ENCODE measurements around the gene QRICH1.
A peak's percentile ranks its signal among the peaks of the same experiment; 100 is the strongest.

The QRICH1 gene, protein sequence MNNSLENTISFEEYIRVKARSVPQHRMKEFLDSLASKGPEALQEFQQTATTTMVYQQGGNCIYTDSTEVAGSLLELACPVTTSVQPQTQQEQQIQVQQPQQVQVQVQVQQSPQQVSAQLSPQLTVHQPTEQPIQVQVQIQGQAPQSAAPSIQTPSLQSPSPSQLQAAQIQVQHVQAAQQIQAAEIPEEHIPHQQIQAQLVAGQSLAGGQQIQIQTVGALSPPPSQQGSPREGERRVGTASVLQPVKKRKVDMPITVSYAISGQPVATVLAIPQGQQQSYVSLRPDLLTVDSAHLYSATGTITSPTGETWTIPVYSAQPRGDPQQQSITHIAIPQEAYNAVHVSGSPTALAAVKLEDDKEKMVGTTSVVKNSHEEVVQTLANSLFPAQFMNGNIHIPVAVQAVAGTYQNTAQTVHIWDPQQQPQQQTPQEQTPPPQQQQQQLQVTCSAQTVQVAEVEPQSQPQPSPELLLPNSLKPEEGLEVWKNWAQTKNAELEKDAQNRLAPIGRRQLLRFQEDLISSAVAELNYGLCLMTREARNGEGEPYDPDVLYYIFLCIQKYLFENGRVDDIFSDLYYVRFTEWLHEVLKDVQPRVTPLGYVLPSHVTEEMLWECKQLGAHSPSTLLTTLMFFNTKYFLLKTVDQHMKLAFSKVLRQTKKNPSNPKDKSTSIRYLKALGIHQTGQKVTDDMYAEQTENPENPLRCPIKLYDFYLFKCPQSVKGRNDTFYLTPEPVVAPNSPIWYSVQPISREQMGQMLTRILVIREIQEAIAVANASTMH

GRCh38 chr3:49093853-49094767, at the start of gene QRICH1:
QRICH1 (minus strand) TSS chr3:49094071; CDS start chr3:49077017, 17,054 bp downstream.
- DNase-seq (ENCODE audit: low spot score): peak; percentile 98

- DNase-seq (ENCODE audit: low spot score): no peak
Observed at GRCh38 chr3:49140080-49140479, 46.2 kb upstream of the QRICH1 start.

GRCh38 chr3:49135499-49135898, 41.6 kb upstream of the QRICH1 start:
- DNase-seq (ENCODE audit: low spot score): no peak

DNA sequence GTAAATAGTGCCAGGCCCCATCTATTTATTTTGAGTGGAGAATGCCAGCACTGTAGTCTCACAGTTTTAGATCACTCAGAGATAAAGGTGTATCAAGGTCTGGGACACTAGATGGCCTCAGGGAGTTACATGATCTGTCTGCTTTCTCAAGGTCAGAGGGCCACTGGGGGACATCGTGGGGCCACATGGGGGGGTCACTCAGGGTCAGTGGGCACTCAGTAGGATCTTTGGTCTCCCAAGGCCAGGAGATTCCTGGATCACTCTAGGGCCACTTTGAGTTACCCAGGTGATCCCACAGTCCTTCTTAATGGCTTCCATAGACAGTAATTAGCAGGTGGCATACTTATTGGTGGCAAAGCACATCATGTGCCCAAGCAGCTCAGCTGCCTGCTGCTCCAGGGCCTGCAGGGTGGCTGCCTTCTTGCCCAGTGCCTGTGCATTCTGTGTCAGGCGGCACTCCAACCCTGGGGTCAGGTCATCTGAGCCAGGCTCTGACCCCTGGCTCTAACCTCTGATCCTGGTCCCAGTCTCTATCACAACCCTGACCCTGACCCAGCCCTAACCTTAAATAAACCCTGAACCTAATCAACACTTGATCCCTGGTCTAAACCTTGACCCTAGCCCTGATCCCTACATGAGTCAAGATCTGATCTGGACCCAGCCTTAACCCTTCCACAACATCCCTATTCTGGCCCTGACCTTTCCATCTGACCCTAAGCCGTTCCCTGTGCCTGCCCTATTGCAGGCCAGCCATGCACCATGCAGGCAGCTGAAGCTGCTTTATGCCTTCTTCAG, 40.8 kb upstream of the QRICH1 start:
- no peak for DNase-seq (ENCODE audit: low spot score)

DNA sequence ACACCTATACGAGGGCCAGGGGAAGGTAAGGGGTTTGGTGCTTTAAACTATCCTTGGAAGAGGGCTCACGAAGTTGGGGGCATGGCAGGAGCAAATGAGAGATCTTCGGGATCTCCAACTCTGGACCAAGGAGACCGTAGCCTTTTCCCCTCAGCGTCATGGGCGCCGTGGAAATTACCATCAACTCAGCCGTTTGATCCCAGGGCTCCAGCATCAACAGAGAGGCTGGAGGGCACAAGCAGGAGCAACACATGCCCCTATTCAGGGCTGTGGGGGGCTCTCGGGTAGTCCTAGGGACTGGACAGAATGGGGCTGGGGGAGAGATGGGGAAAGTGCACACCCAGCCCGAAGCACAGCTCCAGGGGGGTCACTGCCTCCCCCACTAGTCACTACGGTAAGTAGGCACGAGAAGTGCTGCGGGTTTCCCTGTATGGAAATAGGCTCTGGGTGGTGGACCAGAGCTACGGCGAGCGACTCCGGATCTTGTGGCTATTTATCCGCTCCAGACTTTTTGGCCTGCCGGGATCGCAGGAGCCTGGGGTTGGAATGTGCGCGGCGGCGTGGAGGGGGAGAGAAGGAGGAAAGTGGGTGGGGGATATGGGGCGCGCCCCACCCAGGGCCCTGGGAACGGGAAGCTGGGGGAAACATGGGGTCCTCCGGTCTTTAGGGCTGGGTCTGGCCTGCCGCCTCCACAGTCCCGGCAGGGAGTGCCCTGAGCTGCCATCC, 39.5 kb upstream of the QRICH1 start:
- DNase-seq (ENCODE audit: low spot score): no peak

- DNase-seq (ENCODE audit: low spot score): no peak
Observed at GRCh38 chr3:49132437-49133225, 38.8 kb upstream of the QRICH1 start, which contains the start of gene LAMB2. LAMB2 (minus strand) TSS chr3:49133050; CDS start chr3:49132867, 183 bp downstream.

DNA sequence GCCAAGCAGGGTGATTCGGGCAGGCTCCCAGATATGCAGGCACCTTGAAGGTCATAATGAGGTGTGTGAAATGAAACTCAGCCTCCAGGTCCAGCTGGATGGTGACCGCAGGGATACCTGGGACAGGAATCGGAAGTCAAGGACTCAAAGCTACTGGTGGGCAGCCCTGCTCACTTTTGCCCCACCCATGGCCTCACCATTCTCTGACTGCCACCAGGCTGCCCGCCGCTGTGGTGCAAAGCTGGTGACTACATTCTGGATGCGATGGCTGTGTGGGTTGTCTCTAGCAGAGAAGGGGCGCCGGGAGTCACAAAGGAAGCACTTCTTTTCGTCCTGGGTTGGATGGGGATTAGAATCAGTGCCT, 38.2 kb upstream of the QRICH1 start:
- no peak for DNase-seq (ENCODE audit: low spot score)

DNA sequence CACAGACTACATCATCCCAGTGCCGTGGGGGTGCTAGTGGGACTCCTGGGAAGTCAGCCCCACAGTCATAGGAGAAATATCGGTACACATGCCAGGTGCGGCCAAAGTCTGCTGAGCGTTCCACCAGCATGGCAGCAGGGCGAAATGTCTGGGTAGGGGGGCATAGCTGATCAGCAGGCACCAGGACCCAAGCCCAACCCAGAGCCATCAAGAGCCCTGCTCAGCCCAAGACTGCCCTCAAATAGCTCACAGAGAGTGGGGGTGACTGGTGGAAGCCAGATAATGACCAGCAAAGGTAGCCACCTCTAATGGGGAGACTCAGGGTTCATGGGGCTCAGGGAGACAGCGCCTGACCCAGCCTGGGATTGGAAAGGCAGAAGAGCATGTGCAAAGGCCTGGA, 37.7 kb upstream of the QRICH1 start:
- DNase-seq (ENCODE audit: low spot score): no peak

DNA sequence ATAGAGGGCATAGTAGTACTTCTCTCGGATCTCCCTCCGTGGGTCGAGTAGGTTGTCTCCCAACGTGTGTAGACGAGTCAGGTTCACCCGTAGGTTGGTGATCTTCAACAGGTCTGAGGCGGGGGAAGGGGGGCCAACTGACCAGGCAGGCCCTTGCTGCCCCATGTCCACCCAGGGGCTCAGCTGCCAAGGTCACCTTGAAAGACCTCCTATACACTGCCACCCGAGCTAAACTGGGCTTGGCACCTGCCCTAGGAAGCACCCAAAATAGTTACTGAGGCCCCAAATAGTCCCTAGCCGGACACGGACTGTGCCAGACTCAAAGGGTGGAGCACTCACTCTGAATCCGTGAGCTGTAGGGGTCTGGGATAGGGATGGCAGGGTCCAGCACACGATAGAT, 37.2 kb upstream of the QRICH1 start:
- DNase-seq (ENCODE audit: low spot score): no peak

DNA sequence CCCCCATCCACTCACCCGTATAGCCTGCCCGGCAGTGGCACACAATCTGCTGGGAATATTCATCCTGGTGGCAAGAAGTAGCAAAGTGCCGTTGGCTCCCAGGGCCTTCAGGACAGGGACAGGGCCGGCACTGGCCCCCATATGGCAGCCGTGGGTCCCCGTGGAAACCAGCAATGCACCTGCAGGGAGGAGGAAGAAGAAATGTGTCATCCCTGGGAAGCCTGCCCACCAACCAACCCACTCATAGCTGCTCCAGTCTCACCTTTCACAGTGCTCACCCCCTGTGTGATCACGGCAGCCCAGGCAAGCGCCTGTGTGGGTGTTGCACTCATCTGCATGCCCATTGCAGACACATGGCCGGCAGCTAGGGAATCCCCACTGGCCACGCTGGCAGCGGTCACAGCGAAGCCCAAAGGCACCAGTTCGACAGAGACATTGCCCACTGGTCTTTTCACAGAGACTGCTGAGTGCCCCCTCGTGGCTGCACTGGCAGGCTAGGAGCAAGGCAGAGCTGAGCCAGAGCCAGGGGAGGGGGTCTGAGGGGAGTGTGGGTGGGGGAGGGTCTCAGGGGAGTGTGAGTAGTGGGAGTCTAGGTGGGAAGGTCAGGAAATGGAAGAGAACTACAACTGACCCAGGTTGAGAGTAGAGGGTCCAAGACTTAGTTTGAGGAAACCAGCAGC, 31.3 kb upstream of the QRICH1 start:
- no peak for DNase-seq (ENCODE audit: low spot score)

GRCh38 chr3:49124203-49124602, 30.3 kb upstream of the QRICH1 start:
- DNase-seq (ENCODE audit: low spot score): no peak

- DNase-seq (ENCODE audit: low spot score): no peak
Observed at GRCh38 chr3:49123687-49124086, 29.8 kb upstream of the QRICH1 start.

GRCh38 chr3:49122886-49123545, 29.1 kb upstream of the QRICH1 start:
- no peak for DNase-seq (ENCODE audit: low spot score)

DNA sequence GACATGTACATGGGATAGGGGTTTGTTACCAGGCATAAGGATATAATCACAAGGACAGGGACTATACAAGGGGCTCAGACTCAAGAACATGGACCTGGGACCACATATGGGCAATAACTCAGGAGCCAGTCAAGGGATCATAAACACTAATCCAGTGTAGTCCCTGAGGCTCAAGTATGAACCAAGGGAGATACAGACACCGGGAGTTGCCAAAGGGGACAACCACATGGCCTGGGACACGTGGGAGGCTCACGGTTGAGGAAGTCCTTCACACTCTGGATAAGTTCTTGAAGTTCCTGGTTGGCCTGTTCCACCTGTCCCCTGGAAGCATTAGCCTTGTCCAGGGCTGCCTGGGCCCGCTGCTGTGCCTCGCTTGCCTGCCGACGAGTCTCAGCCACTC, 28.6 kb upstream of the QRICH1 start:
- DNase-seq (ENCODE audit: low spot score): no peak

DNA sequence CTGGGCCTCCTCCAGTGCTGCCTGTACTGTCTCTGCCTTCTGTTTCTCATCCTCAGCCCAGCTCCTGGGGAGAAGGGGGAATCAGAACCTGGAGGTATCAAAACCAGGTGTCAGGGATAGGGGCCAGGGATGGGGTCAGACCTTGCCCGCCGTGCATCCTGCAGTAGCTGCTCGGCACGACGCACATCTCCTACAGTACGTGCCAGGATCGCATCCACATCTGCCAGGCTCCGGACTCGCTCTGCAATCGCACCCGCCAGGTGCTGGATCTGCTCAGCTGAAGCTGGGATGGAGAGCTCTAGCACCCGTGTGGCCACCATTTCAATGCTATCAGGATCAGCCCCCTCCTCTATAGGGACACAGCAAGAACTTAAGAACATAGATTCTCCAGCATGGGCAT, 28.2 kb upstream of the QRICH1 start:
- DNase-seq (ENCODE audit: low spot score): no peak

GRCh38 chr3:49121132-49121736, 27.4 kb upstream of the QRICH1 start:
- DNase-seq (ENCODE audit: low spot score): no peak

DNA sequence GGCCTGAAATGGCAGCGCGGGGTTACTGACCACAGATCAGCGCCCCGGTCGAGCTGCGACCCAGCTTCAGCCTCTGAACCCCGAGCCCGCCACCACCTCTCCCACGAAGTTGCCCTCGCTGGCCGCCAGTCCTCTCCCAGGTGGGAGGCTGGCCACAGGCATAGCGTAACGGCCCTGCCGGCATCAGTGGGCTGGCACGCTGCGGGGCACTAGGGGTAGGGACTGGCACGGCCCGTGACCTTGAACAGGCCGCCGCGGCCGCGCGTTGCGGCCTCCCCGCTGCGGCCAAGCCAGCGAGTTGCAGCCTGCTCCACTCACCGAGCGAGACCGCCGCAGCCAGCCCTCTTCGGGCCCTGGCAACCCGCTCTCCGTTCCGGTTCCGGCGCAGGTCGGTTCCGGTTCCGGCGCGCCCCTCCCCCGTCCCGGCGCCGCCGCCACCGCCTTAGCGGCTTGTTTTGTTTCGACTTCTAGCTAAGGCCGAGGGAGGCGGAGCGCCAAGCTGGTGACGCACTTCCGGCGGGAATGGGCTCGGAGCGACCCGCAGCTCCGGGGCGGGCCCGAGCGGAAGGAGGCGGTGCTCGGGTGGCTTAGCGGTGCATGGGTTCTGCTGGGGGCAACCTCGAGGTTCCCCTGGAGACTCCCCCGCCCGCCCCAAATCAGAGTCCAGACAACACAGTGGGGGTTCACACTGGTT, 26.7 kb upstream of the QRICH1 start, which contains the start of gene USP19:
TSS of gene USP19 (minus strand) at position 386 of the 694 bp plus-strand sequence. CDS start 1,678 bp downstream, outside the sequence.
- DNase-seq (ENCODE audit: low spot score): peak; percentile 94

GRCh38 chr3:49120096-49120437, 26.2 kb upstream of the QRICH1 start:
- DNase-seq (ENCODE audit: low spot score): no peak
